H1 (cell line): ENCODE data around the gene PHLDA1. TPM values are rescaled to one million over a fixed set of nuclear protein-coding genes. Genes with fewer than 3 reads are reported as not detected.

Source experiments
- CTCF ChIA-PET: fragments of 300-600 bp; sonication (Branson Sonifier 250); formaldehyde crosslinking; loops from one replicate; lab custom pipeline; 2021; ENCODE audit not compliant: partially characterized antibody; lab: Charles Lee
- POLR2A ChIA-PET: fragments of 300-600 bp; sonication (Branson Sonifier 250); formaldehyde crosslinking; loops from one replicate; lab custom pipeline; 2021; ENCODE audit warnings: inconsistent platforms; ENCODE audit not compliant: partially characterized antibody; lab: Charles Lee
- DNase-seq, 2 experiments: peaks; one replicate each; pipeline versions ENCODE4 v3.0.0 to v3.0.0-alpha.2; 2010 to 2022; ENCODE audit warnings: low spot score in 2 of 2, low read depth in 1 of 2, mixed read lengths in 1 of 2
- FAIRE-seq: peaks from 2 replicates; lab custom pipeline; 2011; peaks lifted over from hg19 to GRCh38; lab: Jason Lieb, UNC
- H2AFZ ChIP-seq: 2 replicates; pipeline ENCODE4 v1.8.1; 2012; ENCODE audit warnings: low read length, inconsistent platforms
- H2AK5ac ChIP-seq: 2 replicates; pipeline ENCODE4 v1.6.1; 2013; ENCODE audit warnings: low read depth, low read length
- H2BK120ac ChIP-seq: replicated peaks from 2 replicates; pipeline ENCODE3; 2013; ENCODE audit warnings: low read depth, low read length, inconsistent platforms
- H2BK12ac ChIP-seq: 2 replicates; pipeline ENCODE4 v1.6.1; 2013; ENCODE audit warnings: low read depth, low read length
- H2BK15ac ChIP-seq: 2 replicates; pipeline ENCODE4 v1.6.1; 2013; ENCODE audit warnings: low read length
- H2BK20ac ChIP-seq: 2 replicates; pipeline ENCODE4 v1.6.1; 2013; ENCODE audit warnings: low read length
- H2BK5ac ChIP-seq: 2 replicates; pipeline ENCODE4 v1.6.1; 2013; ENCODE audit warnings: low read depth, low read length
- H3K14ac ChIP-seq: 2 replicates; pipeline ENCODE4 v1.6.1; 2013; ENCODE audit warnings: inconsistent platforms; ENCODE audit not compliant: insufficient read length
- H3K18ac ChIP-seq: 2 replicates; pipeline ENCODE4 v1.6.1; 2013; ENCODE audit warnings: low read length; ENCODE audit errors: extremely low read depth
- H3K23ac ChIP-seq: 2 replicates; pipeline ENCODE4 v1.6.1; 2013; ENCODE audit warnings: inconsistent platforms; ENCODE audit not compliant: insufficient read length
- H3K23me2 ChIP-seq: 2 replicates; pipeline ENCODE4 v1.6.1; 2013; ENCODE audit warnings: low read depth, low read length
- H3K27ac ChIP-seq: 2 replicates; pipeline ENCODE4 v1.6.1; 2011; ENCODE audit warnings: low read depth, low read length, inconsistent platforms
- H3K27me3 ChIP-seq, 4 experiments: replicated peaks in 1 of 4; 1 replicate in 1 of 4; 2 replicates in 3 of 4; pipeline versions ENCODE4 v1.6.1 to v1.8.1; 2011 to 2013; ENCODE audit warnings: low read length in 3 of 4, mild to moderate bottlenecking in 3 of 4, inconsistent platforms in 2 of 4, mixed read lengths in 2 of 4, moderate library complexity in 1 of 4; ENCODE audit not compliant: control insufficient read depth in 3 of 4, insufficient read depth in 3 of 4; ENCODE audit errors: extremely low read depth in 1 of 4
- H3K36me3 ChIP-seq, 4 experiments: 2 replicates each; pipeline versions ENCODE4 v1.6.1 to v1.8.1; 2011 to 2013; ENCODE audit warnings: mild to moderate bottlenecking in 4 of 4, low read length in 3 of 4, moderate library complexity in 2 of 4, control low read depth in 1 of 4, inconsistent platforms in 1 of 4; ENCODE audit not compliant: insufficient read depth in 4 of 4, control insufficient read depth in 2 of 4
- H3K4ac ChIP-seq: replicated peaks from 2 replicates; pipeline ENCODE3; 2013; ENCODE audit warnings: low read length, low read depth, mixed read lengths, inconsistent platforms; ENCODE audit not compliant: insufficient read length
- H3K4me1 ChIP-seq, 4 experiments: replicated peaks in 1 of 4; 1 replicate in 1 of 4; 2 replicates in 3 of 4; pipeline versions ENCODE4 v1.6.1 to v1.8.1; 2011 to 2013; ENCODE audit warnings: low read length in 3 of 4, inconsistent platforms in 2 of 4, mixed read lengths in 1 of 4; ENCODE audit not compliant: insufficient read depth in 4 of 4, control insufficient read depth in 3 of 4
- H3K4me2 ChIP-seq, 2 experiments: 2 replicates each; pipeline versions ENCODE4 v1.6.1 to v1.8.1; 2011 to 2013; ENCODE audit warnings: low read depth in 2 of 2, low read length in 2 of 2, control low read depth in 1 of 2, inconsistent platforms in 1 of 2, mild to moderate bottlenecking in 1 of 2; ENCODE audit not compliant: insufficient read depth in 1 of 2
- H3K4me3 ChIP-seq, 4 experiments: fragments of 200-600, 300-600 bp in 1 of 4; sonication (generic), shearing (Covaris generic), sonication (Bioruptor Twin) in 1 of 4; 2 replicates each; pipeline versions ENCODE4 v1.5.1 to v1.8.1; 2011 to 2016; ENCODE audit warnings: low read length in 4 of 4, low read depth in 3 of 4, control low read depth in 2 of 4, inconsistent platforms in 2 of 4, mild to moderate bottlenecking in 2 of 4, mixed read lengths in 1 of 4, moderate library complexity in 1 of 4; ENCODE audit not compliant: insufficient read depth in 2 of 4; ENCODE audit errors: extremely low read depth in 1 of 4
- H3K56ac ChIP-seq: replicated peaks from 2 replicates; pipeline ENCODE3; 2013; ENCODE audit warnings: low read depth, mild to moderate bottlenecking, mixed read lengths, low read length, inconsistent platforms; ENCODE audit not compliant: insufficient read length
- H3K79me1 ChIP-seq: 2 replicates; pipeline ENCODE4 v1.6.1; 2013; ENCODE audit warnings: low read depth, low read length, control low read depth
- H3K79me2 ChIP-seq, 2 experiments: 2 replicates each; pipeline versions ENCODE4 v1.6.1 to v1.8.1; 2012 to 2013; ENCODE audit warnings: low read length in 2 of 2, mild to moderate bottlenecking in 2 of 2, inconsistent platforms in 1 of 2; ENCODE audit not compliant: insufficient read depth in 2 of 2, control insufficient read depth in 1 of 2
- H3K9ac ChIP-seq, 4 experiments: replicated peaks in 1 of 4; 1 replicate in 1 of 4; 2 replicates in 3 of 4; pipeline versions ENCODE4 v1.6.1 to v1.8.1; 2011 to 2013; ENCODE audit warnings: low read depth in 3 of 4, low read length in 3 of 4, control low read depth in 2 of 4, mild to moderate bottlenecking in 2 of 4, moderate library complexity in 2 of 4, inconsistent platforms in 1 of 4; ENCODE audit errors: extremely low read depth in 1 of 4
- H3K9me3 ChIP-seq, 2 experiments: 2 replicates each; pipeline versions ENCODE4 v1.6.1 to v1.8.1; 2012 to 2013; ENCODE audit warnings: mild to moderate bottlenecking in 2 of 2, moderate library complexity in 2 of 2, control low read depth in 1 of 2, inconsistent platforms in 1 of 2, low read depth in 1 of 2, low read length in 1 of 2, mixed read lengths in 1 of 2; ENCODE audit not compliant: insufficient read depth in 2 of 2
- H4K20me1 ChIP-seq, 2 experiments: replicated peaks in 1 of 2; 2 replicates each; pipeline versions ENCODE3 to v1.8.1; 2011 to 2013; ENCODE audit warnings: inconsistent platforms in 2 of 2, low read length in 2 of 2, mild to moderate bottlenecking in 1 of 2; ENCODE audit not compliant: insufficient read depth in 2 of 2, control insufficient read depth in 1 of 2
- H4K5ac ChIP-seq: 2 replicates; pipeline ENCODE4 v1.6.1; 2013; ENCODE audit warnings: low read length, low read depth, mixed read lengths, inconsistent platforms; ENCODE audit not compliant: insufficient read length
- H4K8ac ChIP-seq: 2 replicates; pipeline ENCODE4 v1.8.0; 2013; ENCODE audit warnings: mild to moderate bottlenecking, moderate library complexity, low read length, inconsistent platforms; ENCODE audit not compliant: insufficient read depth; ENCODE audit errors: extremely low read depth
- H4K91ac ChIP-seq: replicated peaks from 2 replicates; pipeline ENCODE3; 2013; ENCODE audit warnings: low read length, mixed read lengths, inconsistent platforms; ENCODE audit not compliant: insufficient read length
- EP300 ChIP-seq, 2 experiments: IDR thresholded peaks; 1 replicate in 1 of 2; 2 replicates in 1 of 2; pipeline ENCODE4 v1.6.1; 2011 to 2012; ENCODE audit warnings: low read depth in 2 of 2, low read length in 2 of 2, mild to moderate bottlenecking in 2 of 2, borderline replicate concordance in 1 of 2, inconsistent platforms in 1 of 2, moderate library complexity in 1 of 2
- POLR2A ChIP-seq, 2 experiments: IDR thresholded peaks; 1 replicate in 1 of 2; 2 replicates in 1 of 2; pipeline ENCODE4 v1.6.1; 2011; ENCODE audit warnings: low read depth in 2 of 2, low read length in 2 of 2, mild to moderate bottlenecking in 2 of 2; ENCODE audit errors: control extremely low read depth in 1 of 2
- WGBS, 2 experiments: shearing (Covaris generic) in 1 of 2; methylation state at CpG; one replicate each; pipeline versions ENCODE4 v1.1.6 to v1.1.7; 2013 to 2015; ENCODE audit warnings: low lambda C conversion rate in 2 of 2, mixed read lengths in 2 of 2, inconsistent platforms in 1 of 2, low coverage in 1 of 2, missing lambda C conversion rate in 1 of 2; ENCODE audit not compliant: insufficient replicate concordance in 2 of 2, insufficient coverage in 1 of 2, insufficient read length in 1 of 2; ENCODE audit errors: extremely low coverage in 1 of 2, missing lambda C conversion rate in 1 of 2; 5-methylcytosine and 5-hydroxymethylcytosine counted together
- polyA plus RNA-seq, 7 experiments: library from polyadenylated mRNA; depleted of rRNA in 3 of 7; stranded (reverse) in 5 of 7; unstranded in 2 of 7; fragments of >200 nt in 5 of 7; fragments of 200-250 nt in 2 of 7; gene quantifications; 1 replicate in 5 of 7; 2 replicates in 1 of 7; 4 replicates in 1 of 7; pipeline versions ENCODE4 v1.2.1 to v1.2.3, GENCODE V29; 2011 to 2013; ENCODE audit warnings: missing spikeins in 2 of 7, mixed read lengths in 2 of 7
- total RNA-seq: library from RNA; stranded (reverse); fragmentation: NEBNext Ultra II Directional; extraction: Animal tissue kit (Norgen Biotek cat#: 25700); gene quantifications from 2 replicates; pipeline ENCODE4 v1.2.1, GENCODE V29; 2021

Gene PHLDA1
- total and polyA plus RNA-seq, 2 of the 8 experiments (the other 6 are each of a cell fraction or from before 2014, with no cell fraction given), result 18.9 to 19.4 TPM

GRCh38 chr12:76033081-76034011 is 1.8 kb upstream of the PHLDA1 start:
- POLR2A ChIA-PET, result interaction anchor here (0.6 to 3.9 kb wide), 16 partner anchors 8 to 550 kb away, joined by 3 to 42 read pairs (median 3); partner anchors contain the start of gene OSBPL8
- CTCF ChIA-PET, result interaction anchor here (0.6 to 3.8 kb wide), 10 partner anchors 9 to 1161 kb away, joined by 3 to 26 read pairs (median 6); no protein-coding TSS in a partner anchor
- 65% methylated on average over 5 of the region's 5 CpGs; no CpG with 5 or more reads in 1 of the 2 experiments for WGBS, 2 experiments

More at GRCh38 chr12:76033081-76034011, 1.8 kb upstream of the PHLDA1 start:
- Histone ChIP-seq H2BK12ac (no peak overlapping the region; the same call in 1 of the 2 replicates), H3K27me3 (no peaks in the 10 kb centered on the region; a peak in 1 of 7 replicates), H2AK5ac (no peak overlapping the region), H2BK120ac (no peak overlapping the region), H3K23ac (no peak overlapping the region), H2BK5ac (peak overlapping the region; percentile 57; the same call in 1 of the 2 replicates), H3K4me3 (peak overlapping the region; percentile 89 to 94 (median 92); a peak in 7 of 8 replicates), H3K4me2 (peak overlapping the region; percentile 98 to 99), H3K18ac (no peak overlapping the region), H3K23me2 (peaks cover 17% of the 10 kb centered on the region), H3K4me1 (peaks cover 0 to 11% (median 4%) of the 10 kb centered on the region in 4 experiments; a peak in 5 of 7 replicates), H2BK15ac (no peak overlapping the region), H3K4ac (no peak overlapping the region), H3K9me3 (no peaks in the 10 kb centered on the region), H3K79me2 (peaks cover 0 to 28% of the 10 kb centered on the region in 2 experiments; a peak in 2 of 4 replicates), H3K14ac (no peak overlapping the region), H2AFZ (no peak overlapping the region), H4K20me1 (peaks cover 2 to 7% of the 10 kb centered on the region in 2 experiments), H4K5ac (no peak overlapping the region), H3K56ac (no peak overlapping the region), H3K9ac (peak overlapping the region in 2 of 4 experiments; percentile 68 to 71; a peak in 2 of 7 replicates), H3K27ac (no peak overlapping the region), H4K8ac (no peak overlapping the region), H3K36me3 (peaks cover 0 to 13% (median 0%) of the 10 kb centered on the region in 4 experiments; a peak in 1 of 8 replicates), H2BK20ac (no peak overlapping the region), H3K79me1 (peaks cover 4% of the 10 kb centered on the region), H4K91ac (no peak overlapping the region)
- no peak for DNase-seq
- no peak for FAIRE-seq
- TF ChIP-seq POLR2A (IDR thresholded peaks at IDR 0.05; ENCODE audit: control extremely low read depth in 1 of 2, low read depth in 2 of 2, low read length in 2 of 2), result 0 out of 3 replicates have a peak, but pooled peaks of 1 of the 2 experiments have one; percentile 10
- TF ChIP-seq EP300 (IDR thresholded peaks at IDR 0.05; ENCODE audit: borderline replicate concordance in 1 of 2, low read depth in 2 of 2, low read length in 2 of 2), result no peak
